ENCODE measurements around the gene ZNF697.

The ZNF697 gene

DNA sequence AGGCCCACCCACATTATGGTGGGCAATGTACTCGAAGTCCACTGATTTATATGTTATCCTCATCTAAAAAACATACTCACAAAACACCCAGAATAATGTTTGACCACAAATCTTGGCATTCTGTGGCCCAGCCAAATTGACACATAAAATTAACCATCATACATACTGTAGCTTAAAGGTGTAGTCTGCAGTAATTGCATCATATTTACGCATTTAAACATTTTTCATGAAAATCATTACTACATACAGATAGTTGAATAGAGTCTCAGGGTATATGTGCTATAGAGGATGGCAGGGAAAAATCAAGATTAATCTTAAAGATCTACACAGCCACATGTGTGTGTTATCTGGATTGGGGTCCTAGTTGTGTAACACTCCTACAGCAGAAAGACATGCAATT, 14.5 kb downstream of the ZNF697 start:
- TF ChIP-seq Cebpa-rat (IDR thresholded peaks at IDR 0.05) = no peak
- H4K20me1 ChIP-seq = no peaks in the 10 kb centered on the region

DNA sequence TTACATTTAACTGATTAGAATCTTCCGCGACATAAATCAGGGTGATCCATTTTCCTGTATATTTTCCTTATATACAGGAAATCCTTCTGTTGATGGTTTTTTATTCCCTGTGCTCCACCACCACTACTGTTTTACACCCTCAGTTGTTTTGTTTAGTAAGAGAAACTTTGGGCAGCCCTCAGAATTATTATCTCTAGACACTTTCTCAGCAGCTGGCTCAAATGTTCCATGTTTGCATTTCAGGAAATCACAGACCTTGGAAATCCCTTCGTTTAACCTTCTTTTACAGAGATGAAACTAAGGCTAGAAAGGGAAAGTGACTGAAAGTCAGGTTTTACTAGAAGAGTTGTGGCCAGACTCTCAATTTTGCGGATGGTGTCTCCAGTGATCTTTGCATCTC, 15.2 kb downstream of the ZNF697 start:
- Histone ChIP-seq H3K4me3 (no peak overlapping the region), H3K36me3 (no peaks in the 10 kb centered on the region), H3K27ac (no peak overlapping the region)

More for the DNA sequence above, 14.5 kb downstream of the ZNF697 start:
- no peaks in the 10 kb centered on the region for H3K9me3 ChIP-seq
- no peak overlapping the region for H3K4me3 ChIP-seq
- no peaks in the 10 kb centered on the region for H3K27me3 ChIP-seq
- no peak overlapping the region for H3K9ac ChIP-seq
- no peak overlapping the region for H3K4me2 ChIP-seq
- no peaks in the 10 kb centered on the region for H3K4me1 ChIP-seq
- no peak overlapping the region for H3K27ac ChIP-seq
- no peaks in the 10 kb centered on the region for H3K36me3 ChIP-seq

DNA sequence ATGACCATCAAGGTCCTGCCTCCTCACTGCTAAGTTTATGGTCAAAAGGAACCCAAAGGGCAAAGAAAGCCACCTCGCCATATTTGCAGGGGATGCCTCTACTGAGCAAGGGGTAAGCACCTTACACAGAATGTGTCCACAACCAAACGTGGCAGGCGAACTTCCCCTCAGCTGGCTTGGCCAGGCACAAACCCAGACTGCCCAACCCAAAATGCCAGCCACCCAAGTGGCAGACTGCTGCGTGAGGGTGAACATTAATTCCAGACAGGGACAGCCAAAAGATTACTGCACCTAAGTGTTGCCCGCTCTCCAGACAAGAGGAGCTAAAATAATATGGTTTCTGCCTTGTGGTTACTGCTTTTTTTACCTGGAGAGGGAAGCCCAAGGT, 16.0 kb downstream of the ZNF697 start:
- H3K4me3 ChIP-seq = no peak overlapping the region
- no peaks in the 10 kb centered on the region for H3K4me1 ChIP-seq
- no peaks in the 10 kb centered on the region for H3K36me3 ChIP-seq
- no peaks in the 10 kb centered on the region for H4K20me1 ChIP-seq
- H3K9me3 ChIP-seq = no peaks in the 10 kb centered on the region
- TF ChIP-seq Cebpa-rat (IDR thresholded peaks at IDR 0.05) = no peak
- H3K9ac ChIP-seq = no peak overlapping the region
- H3K27me3 ChIP-seq = no peaks in the 10 kb centered on the region
- no peak overlapping the region for H3K4me2 ChIP-seq
- no peak overlapping the region for H3K27ac ChIP-seq

More for the DNA sequence above, 15.2 kb downstream of the ZNF697 start:
- TF ChIP-seq Cebpa-rat (IDR thresholded peaks at IDR 0.05) = no peak
- no peaks in the 10 kb centered on the region for H3K27me3 ChIP-seq
- no peak overlapping the region for H3K9ac ChIP-seq
- H3K4me2 ChIP-seq = no peak overlapping the region
- no peaks in the 10 kb centered on the region for H4K20me1 ChIP-seq
- no peaks in the 10 kb centered on the region for H3K9me3 ChIP-seq
- H3K4me1 ChIP-seq = no peaks in the 10 kb centered on the region

DNA sequence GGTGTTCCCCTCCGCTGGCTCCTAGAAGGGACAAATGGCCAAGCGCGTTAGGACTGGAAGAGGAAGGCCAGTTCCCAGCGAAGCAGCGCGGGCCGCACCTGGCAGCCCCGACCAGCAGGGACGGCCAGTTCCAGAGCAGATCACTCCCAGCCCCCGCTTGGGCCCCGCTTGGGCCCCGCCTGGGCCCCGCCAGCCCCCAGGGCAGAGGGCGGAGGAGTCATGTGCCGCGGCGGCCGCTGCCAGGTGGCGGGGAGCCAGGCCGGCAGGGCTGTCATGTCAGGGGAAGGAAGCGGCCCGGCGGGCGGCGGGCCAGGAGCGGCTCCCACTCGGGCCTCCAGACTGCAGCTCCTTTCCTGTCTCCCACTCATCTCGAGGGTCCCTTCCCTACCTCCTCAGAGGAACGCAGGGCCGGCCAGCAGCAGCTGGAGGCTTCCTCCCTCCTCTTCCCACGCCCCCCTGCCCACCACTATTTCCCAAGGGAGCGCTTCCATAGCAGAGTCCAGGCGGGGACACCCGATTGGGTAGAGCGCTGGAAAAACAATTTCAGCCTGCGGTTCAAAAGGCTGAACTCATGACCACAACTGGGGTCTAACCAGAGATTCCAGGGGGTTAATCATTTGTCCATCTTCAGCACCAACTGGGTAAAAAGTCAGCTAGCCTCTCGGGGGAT, 16.5 kb downstream of the ZNF697 start:
- no peak for TF ChIP-seq Cebpa-rat (IDR thresholded peaks at IDR 0.05)
- Histone ChIP-seq H4K20me1 (no peaks in the 10 kb centered on the region), H3K27me3 (no peaks in the 10 kb centered on the region), H3K36me3 (no peaks in the 10 kb centered on the region), H3K9me3 (no peaks in the 10 kb centered on the region), H3K27ac (no peak overlapping the region), H3K4me2 (no peak overlapping the region), H3K4me1 (no peaks in the 10 kb centered on the region), H3K4me3 (no peak overlapping the region), H3K9ac (no peak overlapping the region)

DNA sequence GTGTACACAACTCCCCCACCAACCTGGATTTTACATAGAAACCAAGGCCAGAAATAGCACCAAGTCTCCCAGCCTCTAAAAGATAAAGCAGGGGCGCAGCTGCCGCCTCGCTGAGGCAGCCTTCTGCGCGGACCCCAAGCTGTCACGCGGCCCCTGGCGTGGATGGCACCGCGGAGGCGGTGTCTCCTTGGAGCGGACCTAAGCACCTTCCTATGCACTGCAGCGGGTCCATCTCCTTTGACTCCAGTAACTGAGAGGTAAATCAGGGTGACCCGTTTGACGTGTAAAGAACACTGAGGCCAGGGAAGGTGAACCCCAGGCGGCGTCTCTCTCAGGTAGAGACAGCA, 17.0 kb downstream of the ZNF697 start:
- no peak overlapping the region for H3K4me3 ChIP-seq
- no peak overlapping the region for H3K27ac ChIP-seq
- no peak for TF ChIP-seq Cebpa-rat (IDR thresholded peaks at IDR 0.05)
- no peaks in the 10 kb centered on the region for H3K36me3 ChIP-seq
- H3K4me1 ChIP-seq = no peaks in the 10 kb centered on the region
- no peaks in the 10 kb centered on the region for H4K20me1 ChIP-seq
- no peak overlapping the region for H3K4me2 ChIP-seq
- no peaks in the 10 kb centered on the region for H3K9me3 ChIP-seq
- no peaks in the 10 kb centered on the region for H3K27me3 ChIP-seq
- no peak overlapping the region for H3K9ac ChIP-seq

DNA sequence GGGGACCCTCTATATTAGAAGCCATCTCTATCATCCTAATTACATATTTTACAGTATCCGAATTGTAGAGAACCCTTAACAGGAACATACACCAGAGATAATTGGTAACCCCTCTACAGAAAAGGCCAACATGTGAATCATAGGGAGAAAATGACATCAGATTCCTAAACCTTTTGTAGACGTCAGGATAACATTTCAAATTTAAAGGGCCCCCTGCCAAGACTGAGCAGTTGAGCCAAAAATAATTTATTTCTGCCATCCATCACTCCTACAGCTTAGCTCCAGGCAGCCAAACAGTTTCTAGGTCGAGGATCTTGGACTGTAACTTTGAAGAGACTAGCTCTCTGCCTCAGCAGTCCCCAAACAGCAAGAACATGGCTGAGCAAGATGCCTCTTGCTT, 21.2 kb downstream of the ZNF697 start:
- no peak overlapping the region for H3K4me3 ChIP-seq
- H3K27ac ChIP-seq = no peak overlapping the region
- peaks cover 18% of the 10 kb centered on the region for H3K9me3 ChIP-seq
- H4K20me1 ChIP-seq = no peaks in the 10 kb centered on the region
- no peaks in the 10 kb centered on the region for H3K27me3 ChIP-seq
- no peak for TF ChIP-seq Cebpa-rat (IDR thresholded peaks at IDR 0.05)
- H3K36me3 ChIP-seq = peaks cover 33% of the 10 kb centered on the region
- no peaks in the 10 kb centered on the region for H3K4me1 ChIP-seq
- no peak overlapping the region for H3K4me2 ChIP-seq
- H3K9ac ChIP-seq = no peak overlapping the region

DNA sequence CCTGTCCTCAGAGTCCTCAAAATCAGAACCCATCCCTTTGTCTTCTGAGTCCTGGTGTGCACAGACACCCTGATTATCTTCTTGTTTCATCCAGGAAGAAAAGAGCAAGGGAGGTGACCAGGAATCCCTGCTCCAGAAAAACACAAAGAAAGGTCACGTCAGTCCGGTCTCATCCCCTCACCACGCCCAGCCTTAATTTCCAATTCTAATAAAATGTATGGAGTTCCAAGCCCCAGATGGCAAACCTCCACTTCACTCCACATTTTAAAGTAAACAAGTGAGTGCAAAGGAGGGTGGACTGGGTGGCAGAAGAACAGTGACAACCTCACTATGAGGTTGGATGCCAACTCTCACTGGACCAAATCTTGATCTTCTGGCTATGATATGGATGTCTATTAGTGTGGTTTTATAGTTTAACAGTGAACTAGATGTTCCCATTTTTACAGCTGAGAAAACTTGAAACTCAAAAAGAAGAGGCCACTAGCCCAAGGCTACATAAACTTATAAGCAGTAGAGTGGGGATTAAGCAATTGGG, 22.0 kb downstream of the ZNF697 start:
- H4K20me1 ChIP-seq = no peaks in the 10 kb centered on the region
- no peak overlapping the region for H3K9ac ChIP-seq
- TF ChIP-seq Cebpa-rat (IDR thresholded peaks at IDR 0.05) = no peak
- H3K36me3 ChIP-seq = peaks cover 33% of the 10 kb centered on the region
- H3K27ac ChIP-seq = no peak overlapping the region
- no peak overlapping the region for H3K4me2 ChIP-seq
- no peak overlapping the region for H3K4me3 ChIP-seq
- peaks cover 18% of the 10 kb centered on the region for H3K9me3 ChIP-seq
- no peaks in the 10 kb centered on the region for H3K4me1 ChIP-seq
- no peaks in the 10 kb centered on the region for H3K27me3 ChIP-seq

DNA sequence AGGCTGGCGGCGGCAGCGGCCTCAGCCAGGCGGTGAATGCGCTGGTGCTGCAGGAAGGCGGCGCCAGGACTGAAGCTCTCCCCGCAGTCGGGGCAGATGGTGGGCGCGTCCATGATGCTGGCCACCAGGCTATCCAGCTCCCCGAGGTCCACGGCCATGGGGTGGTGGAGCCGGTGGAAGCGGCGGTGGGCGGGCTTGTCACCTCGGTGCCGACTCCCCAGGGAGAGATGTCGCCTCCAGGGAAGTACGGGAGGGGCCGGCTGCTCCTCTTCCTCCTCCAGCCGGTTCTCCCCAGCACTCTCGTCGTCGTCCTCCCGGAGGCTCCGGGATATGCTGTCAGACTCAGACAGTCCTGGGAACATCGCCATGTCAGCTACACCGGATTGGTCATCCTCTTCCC, 24.4 kb downstream of the ZNF697 start:
- no peak overlapping the region for H3K4me3 ChIP-seq
- TF ChIP-seq Cebpa-rat (IDR thresholded peaks at IDR 0.05) = no peak
- no peaks in the 10 kb centered on the region for H4K20me1 ChIP-seq
- H3K9me3 ChIP-seq = peaks cover 18% of the 10 kb centered on the region
- no peaks in the 10 kb centered on the region for H3K4me1 ChIP-seq
- no peak overlapping the region for H3K27ac ChIP-seq
- no peaks in the 10 kb centered on the region for H3K27me3 ChIP-seq
- peaks cover 33% of the 10 kb centered on the region for H3K36me3 ChIP-seq
- H3K9ac ChIP-seq = no peak overlapping the region
- H3K4me2 ChIP-seq = no peak overlapping the region

DNA sequence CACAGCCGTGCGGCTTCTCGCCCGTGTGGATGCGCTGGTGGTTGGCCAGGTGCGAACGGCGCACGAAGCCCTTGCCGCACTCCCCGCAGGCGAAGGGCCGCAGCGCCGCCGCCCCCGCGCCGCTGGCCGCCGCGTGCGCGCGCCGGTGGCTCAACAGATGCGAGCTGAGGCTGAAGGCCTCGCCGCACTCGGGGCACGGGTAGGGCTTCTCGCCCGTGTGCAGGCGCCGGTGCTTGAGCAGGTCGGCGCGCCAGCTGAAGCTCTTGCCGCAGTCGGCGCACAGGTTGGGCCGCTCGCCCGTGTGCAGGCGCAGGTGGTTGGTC, 24.9 kb downstream of the ZNF697 start:
- Histone ChIP-seq H3K27me3 (no peaks in the 10 kb centered on the region), H3K4me2 (no peak overlapping the region), H3K9ac (no peak overlapping the region), H3K27ac (no peak overlapping the region), H3K36me3 (peaks cover 33% of the 10 kb centered on the region), H3K9me3 (peaks cover 18% of the 10 kb centered on the region), H3K4me1 (no peaks in the 10 kb centered on the region), H3K4me3 (no peak overlapping the region), H4K20me1 (no peaks in the 10 kb centered on the region)
- TF ChIP-seq Cebpa-rat (IDR thresholded peaks at IDR 0.05) = no peak

DNA sequence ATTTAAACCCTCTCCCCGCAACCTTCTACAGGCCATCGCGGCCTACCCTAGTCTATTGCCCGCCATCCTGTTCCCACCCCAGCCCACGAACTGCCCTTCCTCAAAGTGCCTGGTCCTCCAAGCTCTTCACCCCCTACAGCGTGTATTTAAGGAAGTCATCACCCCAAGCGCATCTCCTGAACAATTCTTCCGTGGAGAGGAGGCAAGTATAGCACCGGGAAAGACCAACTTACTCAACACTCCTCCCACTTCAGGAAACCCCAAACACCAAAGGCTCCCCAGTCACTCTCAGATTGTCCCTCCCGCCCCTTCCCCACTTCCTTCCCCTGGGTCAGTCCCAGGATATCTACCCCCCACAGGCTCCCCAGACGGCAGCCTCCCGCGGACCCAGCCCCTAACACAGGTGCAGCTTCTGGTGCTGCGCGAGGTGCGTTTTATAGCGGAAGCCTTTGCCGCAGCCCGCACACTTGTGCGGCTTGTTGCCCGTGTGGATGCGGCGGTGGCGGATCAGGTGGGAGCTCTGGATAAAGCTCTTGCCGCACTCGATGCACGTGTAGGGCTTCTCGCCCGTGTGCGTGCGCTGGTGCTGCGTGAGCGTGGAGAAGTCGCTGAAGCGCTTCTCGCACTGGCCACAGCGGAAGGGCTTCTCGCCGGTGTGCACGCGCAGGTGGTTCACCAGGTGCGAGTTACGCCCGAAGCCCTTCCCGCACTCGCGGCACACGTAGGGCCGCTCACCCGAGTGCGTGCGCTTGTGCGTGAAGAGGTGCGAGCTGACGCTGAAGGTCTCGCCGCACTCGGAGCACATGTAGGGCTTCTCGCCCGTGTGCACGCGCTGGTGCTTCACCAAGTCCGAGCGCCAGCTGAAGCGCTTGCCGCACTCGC, 25.5 kb downstream of the ZNF697 start:
- H3K9me3 ChIP-seq = peaks cover 18% of the 10 kb centered on the region
- H3K4me1 ChIP-seq = no peaks in the 10 kb centered on the region
- H3K27ac ChIP-seq = no peak overlapping the region
- no peaks in the 10 kb centered on the region for H4K20me1 ChIP-seq
- H3K36me3 ChIP-seq = peaks cover 33% of the 10 kb centered on the region
- TF ChIP-seq Cebpa-rat (IDR thresholded peaks at IDR 0.05) = no peak
- H3K4me2 ChIP-seq = no peak overlapping the region
- no peaks in the 10 kb centered on the region for H3K27me3 ChIP-seq
- H3K9ac ChIP-seq = no peak overlapping the region
- H3K4me3 ChIP-seq = no peak overlapping the region

All from BLaER1 (cell line).